ENCODE measurements around the gene MAGI2.

The MAGI2 gene

GRCh38 chr7:78039790-78040776 is 1413.4 kb downstream of the MAGI2 start:
- CTCF ChIA-PET: interaction anchor here (0.5 to 3.0 kb wide), 14 partner anchors 8 to 389 kb away, joined by 3 to 40 read pairs (median 4); no protein-coding TSS in a partner anchor
- no peak overlapping the region for H3K4me3 Mint-ChIP-seq
- H3K36me3 Mint-ChIP-seq: no peaks in the 10 kb centered on the region
- no peaks in the 10 kb centered on the region for H3K4me1 Mint-ChIP-seq
- DNase-seq: peak; percentile 65
- peaks cover 29% of the 10 kb centered on the region for H3K27me3 Mint-ChIP-seq
- no peak overlapping the region for H3K27ac Mint-ChIP-seq
- H3K9me3 Mint-ChIP-seq: no peaks in the 10 kb centered on the region

- Mint-ChIP-seq H3K36me3 (no peaks in the 10 kb centered on the region), H3K9me3 (no peaks in the 10 kb centered on the region), H3K27me3 (peaks cover 36% of the 10 kb centered on the region), H3K4me3 (no peak overlapping the region), H3K27ac (no peak overlapping the region), H3K4me1 (no peaks in the 10 kb centered on the region)
- no peak for DNase-seq
- CTCF ChIA-PET: interaction anchor here (0.8 to 1.4 kb wide), 3 partner anchors 14 to 40 kb away, joined by 3 to 7 read pairs (median 6); no protein-coding TSS in a partner anchor
These were observed 1414.9 kb downstream of the MAGI2 start for GRCh38 chr7:78038465-78039080.

GRCh38 chr7:78037603-78038002 is 1415.9 kb downstream of the MAGI2 start:
- H3K9me3 Mint-ChIP-seq: no peaks in the 10 kb centered on the region
- CTCF ChIA-PET: interaction anchor here (1.2 kb wide), 1 partner anchor 19 kb away, joined by 4 read pairs; no protein-coding TSS in a partner anchor
- no peak overlapping the region for H3K27ac Mint-ChIP-seq
- no peak for DNase-seq
- H3K4me1 Mint-ChIP-seq: no peaks in the 10 kb centered on the region
- no peak overlapping the region for H3K4me3 Mint-ChIP-seq
- H3K36me3 Mint-ChIP-seq: no peaks in the 10 kb centered on the region
- peaks cover 45% of the 10 kb centered on the region for H3K27me3 Mint-ChIP-seq

GRCh38 chr7:78033410-78033809 is 1420.1 kb downstream of the MAGI2 start:
- Mint-ChIP-seq H3K27ac (no peak overlapping the region), H3K4me1 (no peaks in the 10 kb centered on the region), H3K36me3 (no peaks in the 10 kb centered on the region), H3K27me3 (peaks cover 24% of the 10 kb centered on the region), H3K9me3 (no peaks in the 10 kb centered on the region), H3K4me3 (no peak overlapping the region)
- CTCF ChIA-PET: no interaction called here
- no peak for DNase-seq

GRCh38 chr7:78026492-78026891 is 1427.0 kb downstream of the MAGI2 start:
- Mint-ChIP-seq H3K27ac (no peak overlapping the region), H3K9me3 (no peaks in the 10 kb centered on the region), H3K36me3 (no peaks in the 10 kb centered on the region), H3K4me1 (no peaks in the 10 kb centered on the region), H3K27me3 (no peaks in the 10 kb centered on the region), H3K4me3 (no peak overlapping the region)
- DNase-seq: no peak
- CTCF ChIA-PET: interaction anchor here (0.8 kb wide), 1 partner anchor 13 kb away, joined by 3 read pairs; no protein-coding TSS in a partner anchor

- CTCF ChIA-PET: interaction anchor here (1.8 kb wide), 1 partner anchor 14 kb away, joined by 6 read pairs; no protein-coding TSS in a partner anchor
- Mint-ChIP-seq H3K9me3 (no peaks in the 10 kb centered on the region), H3K4me3 (no peak overlapping the region), H3K27ac (no peak overlapping the region), H3K27me3 (peaks cover 8% of the 10 kb centered on the region), H3K36me3 (no peaks in the 10 kb centered on the region), H3K4me1 (peaks cover 9% of the 10 kb centered on the region)
- no peak for DNase-seq
These were observed 1428.9 kb downstream of the MAGI2 start for GRCh38 chr7:78024591-78024990.

GRCh38 chr7:78023191-78023590 is 1430.3 kb downstream of the MAGI2 start:
- CTCF ChIA-PET: no interaction called here
- Mint-ChIP-seq H3K27me3 (peaks cover 18% of the 10 kb centered on the region), H3K9me3 (no peaks in the 10 kb centered on the region), H3K4me3 (no peak overlapping the region), H3K4me1 (peaks cover 14% of the 10 kb centered on the region), H3K36me3 (no peaks in the 10 kb centered on the region), H3K27ac (no peak overlapping the region)
- no peak for DNase-seq

- H3K27ac Mint-ChIP-seq: no peak overlapping the region
- peaks cover 24% of the 10 kb centered on the region for H3K27me3 Mint-ChIP-seq
- CTCF ChIA-PET: no interaction called here
- no peak overlapping the region for H3K4me3 Mint-ChIP-seq
- H3K36me3 Mint-ChIP-seq: no peaks in the 10 kb centered on the region
- peaks cover 14% of the 10 kb centered on the region for H3K4me1 Mint-ChIP-seq
- no peaks in the 10 kb centered on the region for H3K9me3 Mint-ChIP-seq
- DNase-seq: no peak
These were observed 1431.3 kb downstream of the MAGI2 start for GRCh38 chr7:78022165-78022564.

GRCh38 chr7:78020874-78021249 is 1432.6 kb downstream of the MAGI2 start:
- H3K4me1 Mint-ChIP-seq: peaks cover 14% of the 10 kb centered on the region
- CTCF ChIA-PET: interaction anchor here (0.6 to 3.5 kb wide), 11 partner anchors 11 to 1616 kb away, joined by 3 to 40 read pairs (median 3); no protein-coding TSS in a partner anchor
- no peaks in the 10 kb centered on the region for H3K36me3 Mint-ChIP-seq
- no peak overlapping the region for H3K27ac Mint-ChIP-seq
- peaks cover 30% of the 10 kb centered on the region for H3K27me3 Mint-ChIP-seq
- H3K9me3 Mint-ChIP-seq: no peaks in the 10 kb centered on the region
- no peak for DNase-seq
- no peak overlapping the region for H3K4me3 Mint-ChIP-seq

GRCh38 chr7:78020136-78020873 is 1433.2 kb downstream of the MAGI2 start:
- Mint-ChIP-seq H3K4me1 (peaks cover 14% of the 10 kb centered on the region), H3K36me3 (no peaks in the 10 kb centered on the region), H3K27me3 (peaks cover 33% of the 10 kb centered on the region), H3K9me3 (no peaks in the 10 kb centered on the region), H3K27ac (no peak overlapping the region), H3K4me3 (peak overlapping the region; percentile 71)
- CTCF ChIA-PET: interaction anchor here (0.6 to 3.5 kb wide), 14 partner anchors 12 to 1616 kb away, joined by 3 to 40 read pairs (median 3); partner anchors contain the start of gene RSBN1L
- peak; percentile 47 for DNase-seq

- peak overlapping the region; percentile 80 for H3K4me3 Mint-ChIP-seq
- H3K4me1 Mint-ChIP-seq: peaks cover 14% of the 10 kb centered on the region
- CTCF ChIA-PET: interaction anchor here (1.2 to 3.5 kb wide), 10 partner anchors 10 to 361 kb away, joined by 3 to 40 read pairs (median 4); partner anchors contain the start of gene RSBN1L
- H3K27ac Mint-ChIP-seq: no peak overlapping the region
- no peaks in the 10 kb centered on the region for H3K9me3 Mint-ChIP-seq
- peak; percentile 68 for DNase-seq
- no peaks in the 10 kb centered on the region for H3K36me3 Mint-ChIP-seq
- H3K27me3 Mint-ChIP-seq: peaks cover 33% of the 10 kb centered on the region
These were observed 1433.9 kb downstream of the MAGI2 start for GRCh38 chr7:78019447-78020135.

GRCh38 chr7:78018641-78019446 is 1434.6 kb downstream of the MAGI2 start:
- peak overlapping the region; percentile 75 for H3K4me3 Mint-ChIP-seq
- H3K36me3 Mint-ChIP-seq: no peaks in the 10 kb centered on the region
- CTCF ChIA-PET: interaction anchor here (1.2 to 3.5 kb wide), 5 partner anchors 9 to 322 kb away, joined by 3 to 40 read pairs (median 4); partner anchors contain the start of gene RSBN1L
- no peak for DNase-seq
- peak overlapping the region; percentile 62 for H3K27ac Mint-ChIP-seq
- no peaks in the 10 kb centered on the region for H3K9me3 Mint-ChIP-seq
- peaks cover 14% of the 10 kb centered on the region for H3K4me1 Mint-ChIP-seq
- peaks cover 33% of the 10 kb centered on the region for H3K27me3 Mint-ChIP-seq

Data from activated naive CD4-positive, alpha-beta T cell treated with anti-CD3 and anti-CD28 coated beads, Interleukin-2, amount 10 ng/mL, durations not matched to agents 7 days and 5 days (primary cell).